Activated T-cell treated with anti-CD3 and anti-CD28 coated beads, Interleukin-2, amount 50 U/mL, for 24 hours (primary cell): ENCODE results near the gene SPATC1L.
"Not testable (repeated sequence)": the region's sequence is repeated elsewhere in the genome, so short reads cannot be mapped to it uniquely, and the experiment has no call there.

Experiments
- DNase-seq: peaks from one replicate; pipeline ENCODE4 v3.0.0-alpha.2; 2020
- H3K27ac Mint-ChIP-seq: 2 replicates; pipeline ENCODE4 v1.8.0; 2020; ENCODE audit warnings: mild to moderate bottlenecking, mixed read lengths
- H3K27me3 Mint-ChIP-seq: 2 replicates; pipeline ENCODE4 v1.8.0; 2020; ENCODE audit warnings: mixed read lengths
- H3K36me3 Mint-ChIP-seq: 2 replicates; pipeline ENCODE4 v1.8.0; 2020; ENCODE audit warnings: low read depth, mixed read lengths
- H3K4me1 Mint-ChIP-seq: 2 replicates; pipeline ENCODE4 v1.8.0; 2020; ENCODE audit warnings: low read depth, mixed read lengths
- H3K4me3 Mint-ChIP-seq: 2 replicates; pipeline ENCODE4 v1.8.0; 2020; ENCODE audit warnings: mild to moderate bottlenecking, moderate library complexity, mixed read lengths
- H3K9me3 Mint-ChIP-seq: 2 replicates; pipeline ENCODE4 v1.8.0; 2020; ENCODE audit warnings: mixed read lengths

Gene SPATC1L

GRCh38 chr21:46183910-46184624 is at the start of gene SPATC1L:
TSS of gene SPATC1L (minus strand) at chr21:46184459. CDS start at chr21:46182816, 1,643 bp downstream.
- DNase-seq = peak; percentile 72
- Mint-ChIP-seq H3K27ac (peak within 1 kb of the TSS; percentile 90), H3K36me3 (peaks cover 8% of the 10 kb centered on the region), H3K27me3 (no peaks in the 10 kb centered on the region), H3K4me3 (peak within 1 kb of the TSS; percentile 83), H3K4me1 (peaks cover 13% of the 10 kb centered on the region), H3K9me3 (no peaks in the 10 kb centered on the region)

- H3K27ac Mint-ChIP-seq = peak overlapping the region; percentile 79
- no peak for DNase-seq
- H3K36me3 Mint-ChIP-seq = peaks cover 58% of the 10 kb centered on the region
- peaks cover 61% of the 10 kb centered on the region for H3K4me1 Mint-ChIP-seq
- H3K9me3 Mint-ChIP-seq = no peaks in the 10 kb centered on the region
- peak overlapping the region; percentile 91 for H3K4me3 Mint-ChIP-seq
- H3K27me3 Mint-ChIP-seq = no peaks in the 10 kb centered on the region
Observed at GRCh38 chr21:46229923-46230260, 45.6 kb upstream of the SPATC1L start.

DNA sequence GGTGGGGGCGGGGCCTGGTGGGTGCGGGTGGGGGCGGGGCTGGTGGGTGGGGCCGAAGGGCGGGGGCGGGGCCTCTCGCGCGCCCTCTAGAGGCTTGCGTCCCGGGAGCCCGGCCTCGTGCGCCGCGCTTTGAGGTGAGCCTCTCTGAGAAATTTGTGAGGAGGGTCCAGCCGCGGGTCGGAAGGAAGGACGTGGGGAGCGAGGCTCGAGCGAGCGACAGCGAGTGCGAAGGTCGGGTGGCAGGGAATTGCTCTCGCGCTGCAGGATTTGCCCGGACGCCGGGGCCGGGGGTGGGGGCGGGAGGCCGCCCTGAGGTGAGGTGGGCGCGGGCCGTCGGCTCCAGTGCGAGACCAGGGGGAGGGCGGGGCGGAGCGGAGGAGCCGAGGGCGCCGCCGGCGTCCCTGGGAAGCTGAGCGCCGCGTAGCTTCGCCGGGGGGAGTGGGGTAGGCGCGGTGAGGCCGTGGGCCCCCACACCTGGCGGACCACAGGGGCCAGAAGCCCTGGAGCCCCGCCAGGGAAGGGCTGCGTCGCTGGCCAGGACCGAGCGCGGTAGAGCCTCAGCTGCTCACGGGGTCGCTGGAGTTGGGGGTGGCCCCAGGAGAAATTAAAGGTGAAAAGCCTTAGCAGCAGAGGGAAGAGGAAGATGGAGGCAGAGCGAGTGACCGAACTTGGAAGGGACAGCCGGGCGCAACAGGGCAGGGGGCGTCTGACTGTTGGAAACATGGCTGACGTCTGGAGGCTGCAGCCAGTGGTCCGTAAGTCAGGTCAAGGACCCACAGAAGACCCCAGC is 45.1 kb upstream of the SPATC1L start:
- H3K4me1 Mint-ChIP-seq = peaks cover 57% of the 10 kb centered on the region
- no peak for DNase-seq
- H3K4me3 Mint-ChIP-seq = peak overlapping the region; percentile 91
- peak overlapping the region; percentile 97 for H3K27ac Mint-ChIP-seq
- H3K27me3 Mint-ChIP-seq = no peaks in the 10 kb centered on the region
- H3K9me3 Mint-ChIP-seq = no peaks in the 10 kb centered on the region
- peaks cover 52% of the 10 kb centered on the region for H3K36me3 Mint-ChIP-seq

DNA sequence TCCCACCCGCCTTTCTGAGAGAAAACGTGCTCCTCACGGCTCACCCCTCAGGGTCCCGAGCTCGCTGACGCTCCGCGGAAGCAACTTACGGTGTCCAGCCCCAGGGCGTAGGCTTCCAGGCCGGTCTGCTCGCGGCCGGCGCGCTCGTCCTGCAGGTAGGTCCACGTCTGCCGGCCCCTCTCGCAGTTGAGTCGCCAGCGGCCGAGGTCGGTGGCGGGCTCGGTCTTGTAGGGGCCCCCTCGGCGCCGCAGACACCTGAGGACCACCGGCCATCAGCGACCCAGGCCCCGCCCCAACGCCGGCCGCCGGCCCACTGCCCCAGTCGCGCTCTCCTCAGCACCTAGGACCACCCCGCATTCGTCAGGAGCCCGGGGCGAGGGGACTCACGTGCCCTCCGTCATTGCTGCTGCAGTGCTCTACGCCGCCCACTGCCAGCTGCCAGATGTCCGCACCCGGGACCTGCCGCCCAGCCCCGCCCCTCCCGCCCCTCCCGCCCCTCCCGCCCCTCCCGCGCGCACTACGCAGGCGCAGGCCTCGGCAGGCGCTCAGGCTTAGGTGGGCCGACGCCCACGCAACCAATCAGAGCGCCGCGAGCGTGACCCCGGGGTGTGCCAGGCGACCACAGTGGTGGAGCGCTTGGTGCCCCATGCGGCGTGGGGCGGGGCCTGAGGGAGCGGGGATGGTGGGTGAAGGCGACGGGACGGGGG is 44.2 kb upstream of the SPATC1L start, which contains the start of gene LSS:
Gene LSS (minus strand): TSS at position 430 of the 707 bp plus-strand sequence. CDS start 29 bp downstream, at position 401.
- Mint-ChIP-seq H3K4me1 (peaks cover 50% of the 10 kb centered on the region), H3K4me3 (peak within 1 kb of the TSS; percentile 91)

GRCh38 chr21:46227811-46228344 is 43.6 kb upstream of the SPATC1L start:
- Mint-ChIP-seq H3K27me3 (no peaks in the 10 kb centered on the region), H3K27ac (peak overlapping the region; percentile 45), H3K9me3 (no peaks in the 10 kb centered on the region), H3K36me3 (peaks cover 38% of the 10 kb centered on the region), H3K4me3 (peak overlapping the region; percentile 82), H3K4me1 (peaks cover 47% of the 10 kb centered on the region)
- DNase-seq = no peak

More for the DNA sequence above, 44.2 kb upstream of the SPATC1L start, which contains the start of gene LSS:
- peak; percentile 95 for DNase-seq
- Mint-ChIP-seq H3K9me3 (no peaks in the 10 kb centered on the region), H3K36me3 (peaks cover 44% of the 10 kb centered on the region), H3K27me3 (no peaks in the 10 kb centered on the region), H3K27ac (peak within 1 kb of the TSS; percentile 97)

- DNase-seq = no peak
- H3K36me3 Mint-ChIP-seq = peaks cover 38% of the 10 kb centered on the region
- H3K4me1 Mint-ChIP-seq = peaks cover 47% of the 10 kb centered on the region
- H3K27me3 Mint-ChIP-seq = no peaks in the 10 kb centered on the region
- peak overlapping the region; percentile 45 for H3K27ac Mint-ChIP-seq
- H3K9me3 Mint-ChIP-seq = no peaks in the 10 kb centered on the region
- peak overlapping the region; percentile 82 for H3K4me3 Mint-ChIP-seq
Observed at GRCh38 chr21:46226920-46227599, 42.8 kb upstream of the SPATC1L start.

GRCh38 chr21:46226146-46226545 is 41.9 kb upstream of the SPATC1L start:
- Mint-ChIP-seq H3K4me1 (peaks cover 43% of the 10 kb centered on the region), H3K27me3 (no peaks in the 10 kb centered on the region), H3K9me3 (no peaks in the 10 kb centered on the region), H3K27ac (no peak overlapping the region), H3K4me3 (no peak overlapping the region), H3K36me3 (peaks cover 34% of the 10 kb centered on the region)
- DNase-seq = no peak

- not testable (repeated sequence) for DNase-seq, H3K9me3 Mint-ChIP-seq, H3K27ac Mint-ChIP-seq, H3K27me3 Mint-ChIP-seq, H3K4me3 Mint-ChIP-seq
- peaks cover 40% of the 10 kb centered on the region for H3K36me3 Mint-ChIP-seq
- peaks cover 26% of the 10 kb centered on the region for H3K4me1 Mint-ChIP-seq
Observed at GRCh38 chr21:46223661-46224060, 39.4 kb upstream of the SPATC1L start.

DNA sequence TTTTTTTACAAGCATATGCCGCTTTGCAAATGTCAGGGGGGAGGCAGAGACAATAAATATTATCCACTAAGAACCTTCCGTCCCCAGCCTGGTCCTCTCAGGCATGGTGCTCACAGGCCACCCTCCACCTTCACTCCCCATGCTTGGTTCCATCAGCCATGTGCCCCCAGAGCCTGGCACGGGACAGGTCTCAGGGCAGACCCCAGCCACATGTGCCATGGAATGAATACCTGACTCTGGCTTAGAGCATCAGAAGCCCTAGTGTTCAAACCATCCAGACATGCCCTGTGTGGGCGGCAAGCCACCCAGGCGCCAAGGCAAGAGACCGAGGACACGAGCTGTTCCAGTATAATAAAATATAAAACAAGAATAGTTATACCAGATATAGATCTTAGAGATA is 39.0 kb upstream of the SPATC1L start:
- Mint-ChIP-seq H3K4me3 (no peak overlapping the region), H3K9me3 (no peaks in the 10 kb centered on the region), H3K36me3 (peaks cover 40% of the 10 kb centered on the region)

DNA sequence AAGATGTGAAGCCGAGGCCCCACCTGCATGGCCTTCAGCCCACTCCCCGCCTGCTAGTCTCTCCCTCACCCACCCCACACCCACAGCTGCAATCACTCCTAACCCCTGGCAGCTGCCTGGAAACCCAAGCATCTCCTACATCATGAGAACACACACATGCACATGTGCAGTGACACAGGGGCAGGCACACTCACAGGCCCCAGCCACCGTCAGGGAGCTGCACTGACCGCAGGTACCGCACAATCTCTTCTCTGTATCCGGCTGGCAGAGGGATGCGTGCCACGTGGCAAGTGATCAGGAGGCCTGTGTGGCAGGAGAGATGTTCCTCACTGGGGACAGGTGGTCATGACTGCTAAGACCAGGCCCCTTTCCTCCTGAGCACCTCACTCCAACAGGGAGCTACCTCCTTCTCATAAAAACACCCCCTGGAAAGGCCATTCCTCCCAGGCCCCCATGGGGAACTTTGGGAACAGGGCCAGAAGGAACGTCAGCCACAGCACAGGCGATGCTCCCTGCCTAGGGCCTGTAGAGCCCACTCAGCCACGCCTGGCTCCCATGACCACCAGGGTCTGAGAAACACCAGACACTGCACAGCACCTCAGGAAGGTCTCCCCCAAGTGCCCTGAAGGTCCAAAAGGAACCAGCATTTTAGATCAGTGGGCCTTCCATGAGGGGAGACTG is 38.3 kb upstream of the SPATC1L start:
- DNase-seq = no peak
- peaks cover 22% of the 10 kb centered on the region for H3K4me1 Mint-ChIP-seq
- no peak overlapping the region for H3K27ac Mint-ChIP-seq
- peaks cover 37% of the 10 kb centered on the region for H3K36me3 Mint-ChIP-seq
- H3K9me3 Mint-ChIP-seq = no peaks in the 10 kb centered on the region
- no peak overlapping the region for H3K4me3 Mint-ChIP-seq
- no peaks in the 10 kb centered on the region for H3K27me3 Mint-ChIP-seq

More for the DNA sequence above, 39.0 kb upstream of the SPATC1L start:
- Mint-ChIP-seq H3K27me3 (no peaks in the 10 kb centered on the region), H3K27ac (no peak overlapping the region), H3K4me1 (peaks cover 26% of the 10 kb centered on the region)
- no peak for DNase-seq

DNA sequence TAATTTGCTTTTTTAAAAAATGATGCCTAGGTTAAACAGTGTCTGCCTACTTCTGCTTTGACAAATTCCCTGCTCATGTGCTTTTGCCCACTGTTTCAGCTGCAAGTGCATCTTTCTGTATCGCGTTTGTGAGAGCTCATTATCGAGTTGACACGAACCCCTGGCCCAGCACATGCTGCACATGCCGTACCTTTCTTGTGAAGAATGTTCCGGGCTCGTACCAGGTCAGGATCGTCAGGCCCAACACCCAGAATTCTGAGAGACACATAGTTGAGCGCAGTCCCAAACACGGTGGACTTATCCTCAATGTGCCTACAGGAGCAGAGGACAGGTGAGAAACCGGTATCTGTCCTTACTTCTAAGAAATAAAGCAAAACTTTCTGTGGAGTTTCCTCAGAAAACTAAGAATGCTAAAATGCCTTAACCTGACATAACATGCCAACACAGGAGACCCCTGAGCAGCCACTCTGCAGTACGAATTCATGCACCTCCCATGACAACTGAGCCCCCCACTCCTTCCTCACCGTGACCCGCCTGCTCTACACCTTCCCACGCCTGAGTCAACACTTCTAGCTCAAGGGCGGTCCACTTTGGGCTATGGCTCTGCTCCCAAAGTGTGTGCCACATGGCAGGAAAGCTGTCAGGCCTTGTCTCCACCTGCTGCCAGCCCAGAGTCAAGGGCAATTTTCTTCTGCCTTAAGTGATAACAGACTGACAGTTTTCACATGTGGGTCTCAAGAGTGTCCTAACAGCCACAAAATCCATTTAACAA is 37.6 kb upstream of the SPATC1L start:
- no peak overlapping the region for H3K27ac Mint-ChIP-seq
- peaks cover 15% of the 10 kb centered on the region for H3K4me1 Mint-ChIP-seq
- no peaks in the 10 kb centered on the region for H3K9me3 Mint-ChIP-seq
- H3K4me3 Mint-ChIP-seq = no peak overlapping the region
- no peaks in the 10 kb centered on the region for H3K27me3 Mint-ChIP-seq
- H3K36me3 Mint-ChIP-seq = peaks cover 38% of the 10 kb centered on the region
- DNase-seq = no peak

GRCh38 chr21:46220847-46221246 is 36.6 kb upstream of the SPATC1L start:
- peaks cover 5% of the 10 kb centered on the region for H3K4me1 Mint-ChIP-seq
- H3K27ac Mint-ChIP-seq = no peak overlapping the region
- H3K27me3 Mint-ChIP-seq = no peaks in the 10 kb centered on the region
- no peaks in the 10 kb centered on the region for H3K9me3 Mint-ChIP-seq
- DNase-seq = no peak
- H3K36me3 Mint-ChIP-seq = peaks cover 39% of the 10 kb centered on the region
- H3K4me3 Mint-ChIP-seq = no peak overlapping the region

DNA sequence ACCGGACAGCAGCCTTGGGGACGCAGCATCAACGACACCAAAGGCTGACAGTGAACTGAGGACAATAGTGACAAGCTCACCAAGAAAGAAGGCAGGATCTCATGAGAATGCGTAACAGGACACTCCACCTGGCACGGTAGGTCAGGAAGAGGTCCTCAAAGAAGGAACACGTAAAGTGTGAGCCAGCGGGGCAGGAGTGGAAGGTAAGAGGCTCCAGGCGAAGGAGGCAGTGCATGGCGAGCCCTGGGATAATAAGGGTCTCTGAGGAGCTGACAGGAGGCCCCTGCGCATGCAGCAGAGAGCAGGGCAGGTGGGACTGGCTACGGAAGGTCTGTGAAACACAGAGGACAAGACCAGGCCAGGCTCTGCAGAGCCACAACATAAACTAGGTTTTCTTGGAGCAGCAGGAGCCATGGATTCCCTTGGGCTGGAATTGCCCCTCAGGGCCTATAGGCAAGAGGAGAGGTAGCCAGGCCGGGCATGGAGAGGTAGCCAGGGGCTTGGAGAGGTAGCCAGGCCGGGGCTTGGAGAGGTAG is 36.1 kb upstream of the SPATC1L start:
- Mint-ChIP-seq H3K4me1 (no peaks in the 10 kb centered on the region), H3K4me3 (no peak overlapping the region), H3K27ac (no peak overlapping the region), H3K36me3 (peaks cover 39% of the 10 kb centered on the region), H3K27me3 (no peaks in the 10 kb centered on the region), H3K9me3 (no peaks in the 10 kb centered on the region)
- DNase-seq = no peak
